NCI-H128 (cell line): ENCODE results near the gene MEOX1.

Source experiments
- DNase-seq: peaks from one replicate; lab custom pipeline; 2025; ENCODE audit not compliant: unreplicated experiment; lab: John Stamatoyannopoulos, UW

MEOX1 gene

DNA sequence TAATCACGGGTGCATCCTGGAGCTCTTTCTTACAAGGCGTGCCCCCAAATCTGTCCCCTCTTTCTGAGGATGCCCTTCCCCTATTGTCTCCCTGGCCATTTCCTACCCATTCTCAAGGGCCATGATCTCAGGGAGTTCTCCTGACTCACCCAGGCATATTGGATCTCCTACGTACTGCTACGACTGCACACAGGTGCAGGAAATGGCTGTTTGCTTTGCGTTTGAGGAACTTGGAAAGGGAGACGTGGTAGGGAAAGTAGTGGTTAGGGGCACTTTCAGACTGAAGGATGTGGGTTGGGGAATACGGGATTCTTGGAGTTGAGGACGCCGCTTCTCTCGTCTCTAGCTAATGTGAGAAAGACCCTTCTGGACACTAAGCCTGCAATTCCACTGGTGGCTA, 18.7 kb upstream of the MEOX1 start:
- DNase-seq: no peak

DNA sequence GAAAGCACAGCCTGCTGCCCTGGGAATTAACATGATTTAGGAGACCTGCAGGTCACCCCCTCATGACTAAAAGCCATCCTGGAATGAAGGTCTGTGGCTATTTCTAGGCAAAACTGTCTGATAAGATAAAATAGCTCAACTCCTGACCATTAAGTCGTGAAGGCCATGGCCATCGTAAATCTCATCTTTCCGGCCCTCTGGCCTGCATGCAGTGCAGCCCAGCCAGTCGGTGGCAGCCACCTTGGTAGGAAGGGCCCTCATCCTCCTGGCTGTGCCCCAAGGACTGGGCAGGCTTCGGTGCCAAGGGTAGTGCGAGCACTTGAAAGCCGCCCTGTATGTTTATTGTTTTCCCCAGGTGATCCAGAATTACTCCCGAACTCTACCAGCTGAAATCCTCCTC, 18.2 kb upstream of the MEOX1 start:
- DNase-seq: no peak

GRCh38 chr17:43679401-43679800, 17.7 kb upstream of the MEOX1 start:
- DNase-seq: no peak

GRCh38 chr17:43676471-43676870, 14.7 kb upstream of the MEOX1 start:
- DNase-seq: no peak

- no peak for DNase-seq
These were observed 12.7 kb upstream of the MEOX1 start for GRCh38 chr17:43674394-43674793.

GRCh38 chr17:43673516-43674323, 12.0 kb upstream of the MEOX1 start:
- DNase-seq: peak; percentile 1

- no peak for DNase-seq
These were observed 10.2 kb upstream of the MEOX1 start for GRCh38 chr17:43671755-43672519.

GRCh38 chr17:43671031-43671692, 9.4 kb upstream of the MEOX1 start:
- no peak for DNase-seq

DNA sequence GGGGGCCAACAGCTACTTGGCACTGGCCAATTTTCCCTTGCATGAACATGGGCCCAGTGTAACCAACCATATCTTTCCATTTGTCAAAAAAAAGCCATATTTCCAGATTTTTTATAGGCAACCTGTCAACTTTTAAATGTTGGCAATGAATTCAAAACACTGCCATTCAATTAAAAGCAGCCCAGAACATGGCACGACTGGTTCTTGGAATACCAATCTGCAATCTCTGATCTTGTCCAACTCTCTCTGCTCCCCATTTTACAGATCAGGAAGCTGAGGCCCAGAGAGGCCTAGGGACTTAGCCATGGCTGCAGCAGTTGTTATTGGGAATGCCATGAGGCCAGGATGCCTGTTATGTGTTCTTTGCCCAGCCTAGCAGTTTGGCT, 8.9 kb upstream of the MEOX1 start:
- DNase-seq: no peak

DNA sequence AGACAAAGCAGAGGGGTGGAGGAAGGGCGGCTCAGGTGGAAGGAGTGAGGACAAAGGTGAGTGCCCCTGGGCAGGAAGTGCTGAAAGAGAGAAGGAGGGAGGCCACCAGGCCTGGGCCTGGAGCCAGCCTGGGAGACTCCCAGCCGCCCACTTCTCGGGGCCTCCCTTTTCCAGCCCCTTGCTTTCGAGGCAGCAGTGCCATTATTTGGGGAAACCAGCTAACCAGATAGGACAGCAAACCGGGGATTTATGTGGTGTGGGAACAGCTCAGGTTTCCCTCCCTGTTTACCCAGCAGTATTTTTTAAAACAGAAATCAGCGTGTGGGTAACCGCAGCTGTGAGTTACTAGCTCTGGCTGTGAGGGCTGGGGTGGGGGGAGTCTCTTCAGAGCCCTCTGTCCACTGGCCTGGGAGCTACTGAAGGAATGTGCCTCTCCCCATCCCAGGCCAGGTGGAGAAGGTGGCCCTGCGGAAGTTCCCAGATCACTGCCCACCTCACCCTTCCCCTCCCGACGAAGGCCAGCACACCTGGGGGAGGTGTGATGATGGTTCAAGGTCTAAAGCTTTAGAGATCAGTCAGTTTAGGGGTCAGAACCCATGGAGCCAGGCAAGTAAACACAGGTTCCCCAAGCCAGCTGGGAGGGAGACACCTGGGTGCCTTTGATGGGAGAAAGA, 8.4 kb upstream of the MEOX1 start:
- no peak for DNase-seq

DNA sequence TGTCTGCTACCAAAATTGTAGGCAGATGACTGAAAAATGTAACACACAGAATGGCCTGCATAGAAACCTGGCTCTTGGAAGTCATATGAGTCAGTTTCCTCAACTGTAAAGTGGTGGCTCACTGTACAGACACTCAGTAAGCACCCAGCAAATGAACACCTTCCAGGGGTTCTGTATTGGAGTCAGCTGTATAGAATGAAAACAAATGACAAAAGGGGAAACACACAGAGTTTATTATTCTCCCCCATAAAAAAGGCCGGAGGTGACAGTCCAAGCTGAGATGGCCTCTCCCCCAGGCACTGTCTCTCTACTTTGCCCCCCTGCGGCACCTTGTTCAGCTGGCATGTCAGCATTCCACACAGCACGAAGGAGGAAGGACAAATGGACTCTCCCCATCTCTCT, 6.2 kb upstream of the MEOX1 start:
- no peak for DNase-seq

- DNase-seq: no peak
These were observed 5.8 kb upstream of the MEOX1 start for GRCh38 chr17:43667506-43667905.

DNA sequence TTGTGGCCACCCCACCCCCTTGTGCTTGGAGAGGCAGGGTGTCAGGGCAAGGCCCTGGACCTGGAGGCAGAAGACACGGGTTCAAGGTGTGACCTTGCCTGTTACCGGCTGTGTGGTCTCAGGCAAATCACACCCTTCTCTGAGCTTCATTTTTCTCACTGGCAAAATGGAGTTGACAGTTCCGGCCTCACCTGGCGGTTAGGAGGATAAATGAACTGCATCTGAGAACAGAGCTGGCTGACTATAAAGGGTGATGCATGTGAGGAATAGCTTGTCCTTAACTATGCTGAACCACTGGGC, 4.2 kb upstream of the MEOX1 start:
- no peak for DNase-seq

DNA sequence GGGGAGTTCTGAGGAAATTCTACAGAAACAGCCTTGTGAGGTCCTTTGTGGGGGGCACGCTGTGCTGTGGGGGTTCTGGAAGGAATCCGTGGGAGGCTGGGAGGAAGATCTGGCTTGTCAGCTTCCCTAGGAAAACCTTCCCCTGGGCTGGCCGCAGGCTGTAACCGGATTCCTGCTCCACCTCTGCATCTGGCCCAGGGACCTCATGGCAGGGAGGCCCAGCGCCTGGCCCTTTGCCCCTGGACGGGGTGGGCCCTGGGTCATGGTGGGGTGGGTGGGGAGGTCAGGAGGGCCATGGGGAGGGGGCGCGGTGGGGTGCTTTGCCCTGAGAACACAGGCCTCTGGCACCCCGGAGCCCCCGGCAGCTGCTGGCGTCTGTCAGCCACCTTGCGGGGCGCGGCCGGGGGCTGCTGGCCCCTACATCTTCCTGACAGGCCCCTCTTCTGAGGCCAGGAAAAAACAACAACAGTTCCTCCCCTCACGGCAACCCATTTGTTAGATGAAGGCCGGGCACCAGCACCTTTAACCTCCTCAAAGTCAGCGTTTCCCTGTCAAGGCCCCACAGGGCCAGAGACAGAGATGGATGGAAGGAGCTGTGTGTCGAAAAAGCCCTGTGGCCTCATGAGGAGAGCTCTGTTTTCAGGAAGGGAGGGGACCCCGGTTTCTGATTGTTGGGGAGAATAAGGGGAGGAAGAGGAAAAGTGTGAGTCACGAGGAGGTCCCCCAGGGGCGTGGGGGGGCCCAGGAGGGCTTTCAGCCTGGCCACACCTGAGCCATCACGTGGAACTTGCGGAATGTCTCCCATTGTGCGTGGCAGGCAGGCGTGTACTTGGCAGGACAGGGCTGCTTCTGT, 3.6 kb upstream of the MEOX1 start:
- no peak for DNase-seq

DNA sequence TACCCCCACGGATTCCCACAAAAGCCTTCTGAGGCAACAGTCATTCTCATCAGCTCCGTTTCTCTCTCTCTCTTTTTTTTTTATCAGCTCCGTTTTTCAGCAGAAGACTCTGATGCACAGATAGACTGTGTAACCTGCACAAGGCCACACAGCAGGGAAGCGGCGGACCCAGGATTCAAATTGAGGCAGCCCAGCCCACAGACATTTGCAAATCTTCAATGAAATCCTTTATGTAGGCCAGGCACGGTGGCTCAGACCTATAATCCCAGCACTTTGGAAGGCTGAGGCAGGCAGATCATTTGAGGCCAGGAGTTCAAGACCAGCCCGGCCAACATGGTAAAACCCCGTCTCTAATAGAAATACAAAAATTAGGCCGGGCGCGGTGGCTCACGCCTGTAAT, 2.4 kb upstream of the MEOX1 start:
- no peak for DNase-seq

GRCh38 chr17:43663383-43663782, 1.7 kb upstream of the MEOX1 start:
- no peak for DNase-seq

DNA sequence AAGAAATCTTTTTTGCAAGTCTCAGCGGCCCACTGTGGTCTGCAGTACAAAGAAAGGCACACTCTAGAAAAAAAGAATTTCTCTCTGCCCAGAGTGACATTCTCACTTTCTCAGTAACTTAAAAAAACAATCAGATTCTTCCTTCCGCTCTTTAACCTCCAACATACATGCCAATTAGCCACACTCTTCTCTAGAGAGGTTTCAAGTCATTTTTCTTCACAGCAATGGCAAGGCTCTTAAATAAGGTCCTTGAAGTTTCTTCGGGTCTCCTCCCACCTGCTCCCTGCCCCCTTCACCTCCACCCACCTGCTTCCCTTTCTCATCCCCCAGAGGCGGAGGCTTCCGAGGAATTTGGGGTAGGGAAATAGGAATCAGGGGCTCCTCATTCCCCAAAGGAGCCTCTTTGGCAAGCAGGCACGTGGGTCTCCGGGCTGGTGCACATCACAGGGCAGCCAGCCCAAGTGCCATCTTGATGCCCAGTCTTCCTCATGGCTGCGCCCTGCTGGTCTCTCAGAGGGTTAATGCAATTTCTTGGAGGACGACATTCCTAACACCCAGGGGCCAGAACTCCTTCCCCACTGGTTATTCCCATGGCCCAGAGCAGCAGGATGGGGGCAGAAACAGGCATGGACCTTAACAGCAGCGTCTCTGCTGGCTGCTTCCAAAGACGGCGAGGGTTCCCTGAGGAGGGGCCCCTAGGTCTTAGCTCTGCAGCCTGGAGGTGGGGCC, 855 bp upstream of the MEOX1 start:
- DNase-seq: no peak

DNA sequence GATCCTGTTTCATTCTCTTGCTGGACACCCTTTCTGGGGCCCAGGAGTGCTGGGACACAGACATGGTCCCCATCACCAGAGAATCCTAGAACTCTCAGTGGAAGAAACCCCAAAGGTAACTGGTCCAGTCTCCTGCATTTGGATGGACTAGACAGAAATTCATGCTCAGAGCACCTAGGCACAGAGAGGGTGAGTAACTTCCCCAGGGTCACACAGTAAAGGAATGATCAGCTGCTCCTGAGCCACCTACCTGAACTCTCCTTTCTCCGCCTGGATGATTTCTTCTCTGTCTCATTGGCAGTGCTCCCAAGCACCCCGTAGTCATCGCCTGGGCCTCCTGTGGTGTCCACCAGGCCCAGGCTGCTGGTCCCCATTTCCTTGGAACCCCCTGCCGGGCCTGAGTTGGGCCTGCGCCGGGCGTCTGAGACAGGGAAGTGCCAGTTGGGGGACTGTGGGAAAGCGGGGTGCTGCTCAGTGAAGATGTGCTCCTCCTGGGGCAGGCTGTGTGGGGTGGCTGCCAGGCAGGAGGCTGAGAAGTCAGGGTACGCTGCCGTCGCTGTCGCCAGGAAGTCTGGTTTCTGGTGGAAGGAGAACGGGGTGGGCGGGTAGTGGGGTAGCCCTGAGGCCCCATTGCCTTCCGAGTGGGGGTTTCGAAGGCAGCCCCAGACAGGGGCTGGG, 767 bp downstream of the MEOX1 start:
- DNase-seq: no peak

- DNase-seq: no peak
These were observed 1.7 kb downstream of the MEOX1 start for GRCh38 chr17:43659823-43660617.
